ENCODE measurements around the gene RNASEH2A.
"Not testable (repeated sequence)": the region's sequence is repeated elsewhere in the genome, so short reads cannot be mapped to it uniquely, and the experiment has no call there.

The RNASEH2A gene

GRCh38 chr19:12794196-12794941 is 12.0 kb upstream of the RNASEH2A start:
- no peak for DNase-seq (ENCODE audit: low spot score)

GRCh38 chr19:12794971-12795381 is 11.4 kb upstream of the RNASEH2A start:
- DNase-seq (ENCODE audit: low spot score) = no peak

- DNase-seq (ENCODE audit: low spot score) = peak; percentile 82
Measured at GRCh38 chr19:12796146-12797071, 10.0 kb upstream of the RNASEH2A start.

- no peak for DNase-seq (ENCODE audit: low spot score)
Measured at GRCh38 chr19:12797141-12797587, 9.2 kb upstream of the RNASEH2A start.

GRCh38 chr19:12797607-12798006 is 8.8 kb upstream of the RNASEH2A start:
- DNase-seq (ENCODE audit: low spot score) = not testable (repeated sequence)

- no peak for DNase-seq (ENCODE audit: low spot score)
Measured at GRCh38 chr19:12799742-12800465, 6.5 kb upstream of the RNASEH2A start.

DNA sequence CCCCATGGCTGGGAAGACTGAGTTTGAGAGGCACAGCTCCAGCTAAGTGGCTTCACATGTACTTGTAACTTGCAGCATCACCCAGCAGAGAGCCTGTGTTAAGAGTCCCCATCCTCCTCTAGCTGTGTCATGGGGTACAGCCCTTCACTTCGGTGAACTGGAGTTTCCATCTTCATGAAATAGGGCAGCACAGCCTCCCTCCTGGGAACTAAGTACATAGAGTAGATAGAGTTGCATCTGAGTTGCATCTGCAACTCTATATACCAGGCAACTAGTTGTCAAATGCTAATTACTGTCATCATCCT is 6.0 kb upstream of the RNASEH2A start:
- no peak for DNase-seq (ENCODE audit: low spot score)

DNA sequence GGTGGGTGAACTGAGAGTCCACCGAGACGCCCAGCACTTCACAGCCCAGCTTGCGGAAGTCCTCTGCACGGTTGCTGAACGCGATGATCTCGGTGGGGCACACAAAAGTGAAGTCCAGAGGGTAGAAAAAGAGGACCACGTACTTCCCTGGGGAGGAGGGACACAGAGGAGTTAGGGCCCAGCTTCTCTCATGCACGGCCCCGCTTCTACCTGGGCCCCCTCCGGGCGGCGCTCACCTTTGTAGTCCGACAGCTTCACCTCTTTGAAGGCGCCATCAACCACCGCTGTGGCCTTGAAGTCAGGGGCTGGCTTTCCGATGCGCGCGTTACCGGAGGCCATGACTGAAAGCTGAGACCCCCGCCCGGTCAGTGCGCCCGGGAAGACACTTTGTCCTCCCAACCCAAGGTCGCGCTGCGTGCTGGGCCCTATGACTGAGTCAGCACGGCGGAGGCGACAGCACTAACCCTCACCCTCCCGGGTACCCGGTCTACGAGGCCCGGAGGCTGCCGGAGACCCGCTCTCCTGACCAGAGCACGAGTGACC is 5.4 kb upstream of the RNASEH2A start:
- DNase-seq (ENCODE audit: low spot score) = no peak

GRCh38 chr19:12801466-12802266 is 4.7 kb upstream of the RNASEH2A start, which contains the start of the genes PRDX2 and THSD8:
Gene PRDX2, minus strand, starts transcription at chr19:12801800. Its CDS starts 539 bp downstream, at chr19:12801261.
Gene THSD8, plus strand, starts transcription at chr19:12802069. Its CDS starts 3 bp downstream, at chr19:12802072.
- DNase-seq (ENCODE audit: low spot score) = peak; percentile 77

DNA sequence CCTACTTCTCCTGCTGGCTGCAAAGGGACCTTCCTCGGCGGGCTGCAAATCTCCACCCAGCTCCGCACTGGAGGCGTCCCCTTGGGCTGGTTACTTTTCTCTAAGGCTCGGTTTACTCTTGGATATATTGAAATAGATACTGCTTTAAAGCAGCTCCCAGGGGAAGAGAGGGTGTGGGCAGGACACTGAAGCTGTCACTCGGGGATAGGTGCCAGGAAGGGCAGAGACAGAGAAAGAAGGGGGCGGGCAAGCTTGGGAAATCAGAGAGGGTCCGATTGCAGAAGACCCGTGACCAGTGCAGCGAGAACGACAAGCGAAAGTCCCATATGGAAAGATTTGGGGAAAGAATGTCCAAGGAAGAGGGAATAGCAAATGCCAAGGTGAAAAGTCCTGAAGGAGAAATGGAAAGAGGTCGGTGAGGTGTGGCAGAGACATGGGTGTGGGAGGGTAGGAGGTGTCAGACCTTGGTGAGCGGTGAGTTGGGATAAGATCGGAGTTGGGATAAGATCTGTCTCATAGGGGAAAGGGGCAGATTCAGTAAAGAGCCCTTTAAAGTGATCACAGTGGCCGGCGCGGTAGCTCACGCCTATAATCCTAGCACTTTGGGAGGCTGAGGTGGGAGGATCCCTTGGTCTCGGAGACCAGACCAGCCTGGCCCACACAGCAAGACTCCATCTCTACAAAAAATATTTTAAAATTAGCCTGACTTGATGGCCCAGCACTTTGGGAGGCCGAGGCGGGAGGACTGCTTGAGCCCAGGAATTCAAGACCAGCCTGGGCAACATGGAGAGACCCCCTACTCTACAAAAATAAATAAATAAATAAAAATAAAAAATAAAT is 3.9 kb upstream of the RNASEH2A start:
- no peak for DNase-seq (ENCODE audit: low spot score)

DNA sequence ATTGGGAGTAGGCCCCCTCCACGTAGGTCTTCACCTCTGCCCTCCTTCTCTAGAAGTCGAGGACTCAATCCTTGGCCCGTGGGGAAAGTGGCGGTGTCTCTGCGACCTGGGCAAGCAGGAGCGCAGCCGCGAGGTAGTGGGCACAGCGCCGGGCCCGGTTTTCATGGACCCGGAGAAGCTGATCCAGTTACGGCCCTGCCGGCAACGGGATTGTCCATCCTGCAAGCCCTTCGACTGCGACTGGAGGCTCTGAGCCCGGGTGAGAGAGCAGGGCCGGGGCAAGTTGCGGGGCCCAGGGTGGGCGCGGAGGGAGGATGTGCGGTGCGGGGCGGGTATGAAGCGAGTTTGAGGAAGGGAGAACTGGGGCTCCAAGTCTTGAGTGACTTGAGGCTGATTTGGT is 2.3 kb upstream of the RNASEH2A start:
- no peak for DNase-seq (ENCODE audit: low spot score)

DNA sequence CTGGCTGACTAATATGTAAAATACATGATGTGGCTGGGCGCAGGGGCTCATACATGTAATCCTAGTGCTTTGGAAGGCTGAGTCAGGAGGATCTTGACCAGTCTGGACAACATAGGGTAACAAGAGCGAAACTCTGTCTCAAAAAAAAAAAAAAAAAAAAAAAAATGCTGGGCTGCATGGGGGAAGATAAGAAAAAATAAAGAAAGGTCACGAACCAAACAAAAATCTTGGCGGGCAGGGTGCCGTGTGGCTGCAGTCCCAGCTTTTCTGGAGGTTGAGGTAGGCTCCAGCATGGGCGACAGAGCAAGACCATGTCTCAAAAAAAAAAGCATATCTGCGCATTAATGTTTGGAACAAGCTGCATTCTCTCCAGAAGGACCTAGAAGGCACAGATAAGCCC is 8.7 kb downstream of the RNASEH2A start:
- DNase-seq (ENCODE audit: low spot score) = no peak

GRCh38 chr19:12817188-12817587 is 10.8 kb downstream of the RNASEH2A start:
- DNase-seq (ENCODE audit: low spot score) = not testable (repeated sequence)

- DNase-seq (ENCODE audit: low spot score) = not testable (repeated sequence)
Measured at GRCh38 chr19:12817810-12818209, 11.4 kb downstream of the RNASEH2A start.

DNA sequence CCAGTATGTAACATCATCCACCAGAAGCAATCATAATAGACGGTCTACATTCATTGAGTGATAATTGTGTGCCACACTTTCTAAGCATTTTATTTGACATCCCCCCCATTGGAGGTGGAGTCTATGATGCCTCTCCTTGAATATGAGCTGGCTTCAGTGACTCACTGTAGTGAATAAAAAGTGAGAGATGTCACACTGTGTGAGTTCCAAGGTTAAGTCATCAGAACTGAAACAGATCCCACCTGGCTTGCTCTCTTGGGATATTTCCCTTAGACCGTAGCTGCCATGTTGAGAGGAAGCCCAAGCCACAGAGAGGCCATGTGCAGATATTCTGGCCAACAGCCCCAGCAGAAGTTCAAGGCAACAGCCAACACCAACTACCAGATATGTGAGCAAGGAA is 15.4 kb downstream of the RNASEH2A start:
- DNase-seq (ENCODE audit: low spot score) = no peak

DNA sequence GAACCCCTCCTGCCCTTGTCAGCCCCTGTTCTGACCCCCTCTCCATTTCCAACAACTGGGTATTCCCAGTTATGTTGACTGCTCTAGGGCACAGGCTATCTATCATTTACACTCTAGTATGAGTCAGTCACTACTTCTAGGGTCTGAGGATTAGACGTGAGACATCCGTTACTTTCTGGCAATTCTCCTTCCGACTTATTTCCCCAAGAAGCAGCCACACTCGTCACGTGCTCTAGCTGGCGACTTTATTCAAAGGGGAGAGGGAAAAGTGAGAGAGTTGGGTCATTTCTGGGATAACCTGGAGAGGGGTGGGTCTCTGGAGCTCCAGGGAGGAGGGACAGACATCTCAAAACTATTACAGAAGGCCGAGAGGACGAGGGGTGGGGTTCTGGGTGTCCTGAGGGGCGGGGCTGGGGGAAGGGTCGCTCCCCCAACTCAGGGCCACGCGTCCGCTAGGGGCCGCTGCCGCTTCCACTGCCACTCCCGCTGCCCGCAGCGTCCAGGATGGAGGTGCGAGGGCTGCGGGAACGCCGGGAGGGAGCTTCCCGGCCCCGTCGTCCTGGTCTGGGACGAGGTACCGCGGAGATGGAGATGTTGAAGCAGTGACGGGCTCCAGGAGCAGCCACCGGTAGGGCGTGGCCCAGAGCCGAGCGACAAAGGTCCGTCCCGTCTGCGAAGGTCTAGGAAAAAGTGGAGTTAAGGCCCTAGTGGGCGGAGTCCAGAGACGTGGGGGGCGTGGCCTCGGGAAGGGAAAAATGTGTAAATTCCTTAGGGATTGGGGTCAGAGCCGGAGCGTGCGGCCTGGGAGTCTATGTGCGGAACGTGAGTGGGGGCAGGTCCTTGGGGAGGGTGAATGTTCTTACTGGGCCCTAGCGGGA is 19.1 kb downstream of the RNASEH2A start:
- DNase-seq (ENCODE audit: low spot score) = no peak

- no peak for DNase-seq (ENCODE audit: low spot score)
Measured at GRCh38 chr19:12828494-12828893, 22.1 kb downstream of the RNASEH2A start.

GRCh38 chr19:12833418-12833737 is 27.0 kb downstream of the RNASEH2A start:
- DNase-seq (ENCODE audit: low spot score) = no peak

All from CD4-positive, alpha-beta T cell treated with Interleukin-2 at 100 ng/mL for 4 hours (primary cell).